GM23338 (cell line): ENCODE results near the gene TBC1D5. TPM values are rescaled to one million over a fixed set of nuclear protein-coding genes. Genes with fewer than 3 reads are reported as not detected.

ENCODE experiments used
- ATAC-seq: fragments of 200-7000 bp; cut with Tn5 transposase; 3 replicates; pipeline ENCODE4 v1.9.1; 2020
- DNase-seq: peaks from one replicate; pipeline ENCODE4 v3.0.0-alpha.2; 2015; ENCODE audit warnings: low spot score
- H2AFZ ChIP-seq: fragments of 200-600 bp; sonication (generic); 2 replicates; pipeline ENCODE4 v1.8.0; 2016; ENCODE audit warnings: antibody characterized with exemption, mild to moderate bottlenecking, moderate library complexity
- H3F3A ChIP-seq: fragments of 200-600 bp; sonication (generic); replicated peaks from 2 replicates; pipeline ENCODE4 v1.8.0; 2017; ENCODE audit warnings: antibody characterized with exemption, mixed run types, low read depth
- H3K27ac ChIP-seq: fragments of 200-600 bp; sonication (generic); 2 replicates; pipeline ENCODE4 v1.6.1; 2016; ENCODE audit warnings: low read depth
- H3K27me3 ChIP-seq: fragments of 200-600 bp; sonication (generic); 2 replicates; pipeline ENCODE4 v1.8.0; 2016; ENCODE audit warnings: mild to moderate bottlenecking, mixed run types, moderate library complexity; ENCODE audit not compliant: insufficient read depth
- H3K36me3 ChIP-seq: fragments of 200-600 bp; sonication (generic); 2 replicates; pipeline ENCODE4 v1.8.0; 2016; ENCODE audit warnings: mild to moderate bottlenecking; ENCODE audit not compliant: insufficient read depth
- H3K4me1 ChIP-seq: fragments of 200-600 bp; sonication (generic); 2 replicates; pipeline ENCODE4 v1.8.0; 2016; ENCODE audit warnings: mild to moderate bottlenecking, moderate library complexity; ENCODE audit not compliant: insufficient read depth
- H3K4me2 ChIP-seq: fragments of 200-600 bp; sonication (generic); 2 replicates; pipeline ENCODE4 v1.7.1; 2017; ENCODE audit warnings: mixed run types
- H3K4me3 ChIP-seq: fragments of 200-600 bp; sonication (generic); 2 replicates; pipeline ENCODE4 v1.6.1; 2016; ENCODE audit warnings: mixed run types
- H3K79me2 ChIP-seq: fragments of 200-600 bp; sonication (generic); replicated peaks from 2 replicates; pipeline ENCODE4 v1.8.0; 2017; ENCODE audit warnings: mild to moderate bottlenecking; ENCODE audit not compliant: insufficient read depth
- H3K9me2 ChIP-seq: fragments of 200-600 bp; sonication (generic); 2 replicates; pipeline ENCODE4 v1.8.0; 2017; ENCODE audit not compliant: insufficient read depth
- H4K20me1 ChIP-seq: fragments of 200-600 bp; sonication (generic); replicated peaks from 2 replicates; pipeline ENCODE4 v1.8.0; 2017; ENCODE audit warnings: mild to moderate bottlenecking; ENCODE audit not compliant: insufficient read depth
- H3K27ac Mint-ChIP-seq: 2 replicates; pipeline ENCODE4 v1.8.0; 2020; ENCODE audit warnings: inconsistent platforms, mild to moderate bottlenecking, moderate library complexity, mixed read lengths
- H3K27me3 Mint-ChIP-seq: 3 replicates; pipeline ENCODE4 v1.8.0; 2022; ENCODE audit warnings: low read depth, mild to moderate bottlenecking, moderate library complexity, mixed read lengths, inconsistent platforms; ENCODE audit not compliant: insufficient read depth, poor library complexity
- H3K36me3 Mint-ChIP-seq: 3 replicates; pipeline ENCODE4 v1.8.0; 2021; ENCODE audit warnings: low read depth, mild to moderate bottlenecking, inconsistent platforms, moderate library complexity, mixed read lengths
- H3K4me1 Mint-ChIP-seq: 3 replicates; pipeline ENCODE4 v1.8.0; 2020; ENCODE audit warnings: mild to moderate bottlenecking, inconsistent platforms, mixed read lengths
- H3K4me3 Mint-ChIP-seq: 3 replicates; pipeline ENCODE4 v1.8.0; 2021; ENCODE audit warnings: moderate library complexity, mild to moderate bottlenecking, inconsistent platforms, mixed read lengths
- H3K9me3 Mint-ChIP-seq: 3 replicates; pipeline ENCODE4 v1.8.0; 2020; ENCODE audit warnings: moderate library complexity, mild to moderate bottlenecking, inconsistent platforms, mixed read lengths
- CREB1 ChIP-seq: fragments of 250-450 bp; sonication (Bioruptor Pico); IDR thresholded peaks from 2 replicates; pipeline ENCODE4 v1.5.0; 2020; ENCODE audit warnings: low read depth, mild to moderate bottlenecking, moderate library complexity
- ETS1 ChIP-seq: IDR thresholded peaks from 2 replicates; pipeline ENCODE4 v1.6.1; 2016; ENCODE audit warnings: antibody characterized with exemption
- STAT1 ChIP-seq: IDR thresholded peaks from one replicate; pipeline ENCODE4 v1.6.1; 2016; ENCODE audit warnings: antibody characterized with exemption; ENCODE audit not compliant: unreplicated experiment
- ZNF331 ChIP-seq: fragments of 250-450 bp; sonication (Bioruptor Pico); IDR thresholded peaks from 2 replicates; pipeline ENCODE4 v1.5.0; 2020; ENCODE audit warnings: low read depth, mild to moderate bottlenecking, moderate library complexity
- polyA plus RNA-seq: library from polyadenylated mRNA; unstranded; fragments of >200 nt; fragmentation: Nextera tagmentation; extraction: Ambion mirVana; gene quantifications from 2 replicates; pipeline ENCODE4 v1.2.1, GENCODE V29; 2016
- total RNA-seq: library from RNA; depleted of rRNA; stranded (reverse); fragments of >200 nt; shearing (Covaris generic); gene quantifications from 2 replicates; pipeline ENCODE4 v1.2.3, GENCODE V29; 2014
- TF ChIP-seq, protein P1 (sequence below): fragments of 250-450 bp; sonication (Bioruptor Pico); IDR thresholded peaks from 2 replicates; pipeline ENCODE4 v1.5.0; 2020; ENCODE audit warnings: mild to moderate bottlenecking, moderate library complexity

The TBC1D5 gene
- total and polyA plus RNA-seq, 2 experiments from 2014 or later: 21.8 to 48.1 TPM

GRCh38 chr3:17288839-17289399, 453.5 kb downstream of the TBC1D5 start:
- Mint-ChIP-seq H3K27ac (no peak overlapping the region), H3K4me1 (no peaks in the 10 kb centered on the region)

More at GRCh38 chr3:17288839-17289399, 453.5 kb downstream of the TBC1D5 start:
- Histone ChIP-seq H3K36me3 (no peaks in the 10 kb centered on the region), H3F3A (no peaks in the 10 kb centered on the region), H2AFZ (no peak overlapping the region), H3K4me3 (no peak overlapping the region), H3K9me2 (no peaks in the 10 kb centered on the region), H3K27me3 (no peaks in the 10 kb centered on the region), H3K4me2 (no peak overlapping the region), H4K20me1 (no peaks in the 10 kb centered on the region), H3K27ac (no peak overlapping the region), H3K4me1 (no peaks in the 10 kb centered on the region), H3K79me2 (no peaks in the 10 kb centered on the region)
- no peak for DNase-seq
- no peaks in the 10 kb centered on the region for H3K36me3 Mint-ChIP-seq
- no peak for TF ChIP-seq ZNF331
- TF ChIP-seq STAT1: no peak
- no peak for TF ChIP-seq ETS1
- TF ChIP-seq, protein P1, sequence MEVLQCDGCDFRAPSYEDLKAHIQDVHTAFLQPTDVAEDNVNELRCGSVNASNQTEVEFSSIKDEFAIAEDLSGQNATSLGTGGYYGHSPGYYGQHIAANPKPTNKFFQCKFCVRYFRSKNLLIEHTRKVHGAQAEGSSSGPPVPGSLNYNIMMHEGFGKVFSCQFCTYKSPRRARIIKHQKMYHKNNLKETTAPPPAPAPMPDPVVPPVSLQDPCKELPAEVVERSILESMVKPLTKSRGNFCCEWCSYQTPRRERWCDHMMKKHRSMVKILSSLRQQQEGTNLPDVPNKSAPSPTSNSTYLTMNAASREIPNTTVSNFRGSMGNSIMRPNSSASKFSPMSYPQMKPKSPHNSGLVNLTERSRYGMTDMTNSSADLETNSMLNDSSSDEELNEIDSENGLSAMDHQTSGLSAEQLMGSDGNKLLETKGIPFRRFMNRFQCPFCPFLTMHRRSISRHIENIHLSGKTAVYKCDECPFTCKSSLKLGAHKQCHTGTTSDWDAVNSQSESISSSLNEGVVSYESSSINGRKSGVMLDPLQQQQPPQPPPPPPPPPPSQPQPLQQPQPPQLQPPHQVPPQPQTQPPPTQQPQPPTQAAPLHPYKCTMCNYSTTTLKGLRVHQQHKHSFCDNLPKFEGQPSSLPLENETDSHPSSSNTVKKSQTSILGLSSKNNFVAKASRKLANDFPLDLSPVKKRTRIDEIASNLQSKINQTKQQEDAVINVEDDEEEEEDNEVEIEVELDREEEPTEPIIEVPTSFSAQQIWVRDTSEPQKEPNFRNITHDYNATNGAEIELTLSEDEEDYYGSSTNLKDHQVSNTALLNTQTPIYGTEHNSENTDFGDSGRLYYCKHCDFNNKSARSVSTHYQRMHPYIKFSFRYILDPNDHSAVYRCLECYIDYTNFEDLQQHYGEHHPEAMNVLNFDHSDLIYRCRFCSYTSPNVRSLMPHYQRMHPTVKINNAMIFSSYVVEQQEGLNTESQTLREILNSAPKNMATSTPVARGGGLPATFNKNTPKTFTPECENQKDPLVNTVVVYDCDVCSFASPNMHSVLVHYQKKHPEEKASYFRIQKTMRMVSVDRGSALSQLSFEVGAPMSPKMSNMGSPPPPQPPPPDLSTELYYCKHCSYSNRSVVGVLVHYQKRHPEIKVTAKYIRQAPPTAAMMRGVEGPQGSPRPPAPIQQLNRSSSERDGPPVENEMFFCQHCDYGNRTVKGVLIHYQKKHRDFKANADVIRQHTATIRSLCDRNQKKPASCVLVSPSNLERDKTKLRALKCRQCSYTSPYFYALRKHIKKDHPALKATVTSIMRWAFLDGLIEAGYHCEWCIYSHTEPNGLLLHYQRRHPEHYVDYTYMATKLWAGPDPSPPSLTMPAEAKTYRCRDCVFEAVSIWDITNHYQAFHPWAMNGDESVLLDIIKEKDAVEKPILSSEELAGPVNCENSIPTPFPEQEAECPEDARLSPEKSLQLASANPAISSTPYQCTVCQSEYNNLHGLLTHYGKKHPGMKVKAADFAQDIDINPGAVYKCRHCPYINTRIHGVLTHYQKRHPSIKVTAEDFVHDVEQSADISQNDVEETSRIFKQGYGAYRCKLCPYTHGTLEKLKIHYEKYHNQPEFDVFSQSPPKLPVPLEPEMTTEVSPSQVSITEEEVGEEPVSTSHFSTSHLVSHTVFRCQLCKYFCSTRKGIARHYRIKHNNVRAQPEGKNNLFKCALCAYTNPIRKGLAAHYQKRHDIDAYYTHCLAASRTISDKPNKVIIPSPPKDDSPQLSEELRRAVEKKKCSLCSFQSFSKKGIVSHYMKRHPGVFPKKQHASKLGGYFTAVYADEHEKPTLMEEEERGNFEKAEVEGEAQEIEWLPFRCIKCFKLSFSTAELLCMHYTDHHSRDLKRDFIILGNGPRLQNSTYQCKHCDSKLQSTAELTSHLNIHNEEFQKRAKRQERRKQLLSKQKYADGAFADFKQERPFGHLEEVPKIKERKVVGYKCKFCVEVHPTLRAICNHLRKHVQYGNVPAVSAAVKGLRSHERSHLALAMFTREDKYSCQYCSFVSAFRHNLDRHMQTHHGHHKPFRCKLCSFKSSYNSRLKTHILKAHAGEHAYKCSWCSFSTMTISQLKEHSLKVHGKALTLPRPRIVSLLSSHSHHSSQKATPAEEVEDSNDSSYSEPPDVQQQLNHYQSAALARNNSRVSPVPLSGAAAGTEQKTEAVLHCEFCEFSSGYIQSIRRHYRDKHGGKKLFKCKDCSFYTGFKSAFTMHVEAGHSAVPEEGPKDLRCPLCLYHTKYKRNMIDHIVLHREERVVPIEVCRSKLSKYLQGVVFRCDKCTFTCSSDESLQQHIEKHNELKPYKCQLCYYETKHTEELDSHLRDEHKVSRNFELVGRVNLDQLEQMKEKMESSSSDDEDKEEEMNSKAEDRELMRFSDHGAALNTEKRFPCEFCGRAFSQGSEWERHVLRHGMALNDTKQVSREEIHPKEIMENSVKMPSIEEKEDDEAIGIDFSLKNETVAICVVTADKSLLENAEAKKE: no peak
- TF ChIP-seq CREB1 (CRISPR knock-in tag): no peak
- ATAC-seq: no peak
- no peaks in the 10 kb centered on the region for H3K27me3 Mint-ChIP-seq
- H3K4me3 Mint-ChIP-seq: no peak overlapping the region
- H3K9me3 Mint-ChIP-seq: no peaks in the 10 kb centered on the region
